ENCODE data around the gene GRB2. TPM values are rescaled to one million over a fixed set of nuclear protein-coding genes. Genes with fewer than 3 reads are reported as not detected.

Gene GRB2
- total and polyA plus RNA-seq, 10 of the 15 experiments (the other 5 are each of a cell fraction or from before 2014, with no cell fraction given) = 113 to 268 (median 158) TPM

- TF ChIP-seq JUNB (IDR thresholded peaks at IDR 0.05) = no peak
- no peak for TF ChIP-seq POLR2AphosphoS2 (IDR thresholded peaks at IDR 0.05; ENCODE audit: low read depth, low read length)
- no peak for TF ChIP-seq ZNF207 (IDR thresholded peaks at IDR 0.05; ENCODE audit: borderline replicate concordance)
- no peak for TF ChIP-seq NR2F1 (conservative IDR thresholded peaks at IDR 0.05)
- no peak for TF ChIP-seq KDM1A (IDR thresholded peaks at IDR 0.05; ENCODE audit: borderline replicate concordance)
Measured at GRCh38 chr17:75356260-75356937, 49.1 kb downstream of the GRB2 start (continued).

GRCh38 chr17:75353176-75353575, 52.3 kb downstream of the GRB2 start:
- Histone ChIP-seq H3K27ac (ENCODE audit: control insufficient read depth, insufficient read depth) (no peak overlapping the region), H3K79me2 (ENCODE audit: control insufficient read depth, insufficient read depth, low read length) (peaks cover 88% of the 10 kb centered on the region), H2AFZ (ENCODE audit: control insufficient read depth, low read depth, low read length) (no peak overlapping the region), H4K20me1 (ENCODE audit: control insufficient read depth, insufficient read depth) (peaks cover 5% of the 10 kb centered on the region; the same call in 1 of the 2 replicates), H3K27me3 (replicated peaks in 1 of 2; ENCODE audit: control insufficient read depth in 2 of 2, insufficient read depth in 2 of 2, low read length in 1 of 2) (no peaks in the 10 kb centered on the region), H3K36me3 (ENCODE audit: control insufficient read depth in 2 of 2, insufficient read depth in 2 of 2, low read length in 1 of 2) (peaks cover 2 to 9% of the 10 kb centered on the region in 2 experiments), H3K9ac (ENCODE audit: control insufficient read depth, insufficient read depth, low read length) (no peak overlapping the region), H3K4me3 (no peak overlapping the region), H3K9me3 (replicated peaks; ENCODE audit: control insufficient read depth, insufficient read depth, low read length) (peaks cover 3% of the 10 kb centered on the region; the same call in 2 of the 3 replicates), H3K4me1 (ENCODE audit: control insufficient read depth, insufficient read depth, low read length) (peaks cover 35% of the 10 kb centered on the region), H3K4me2 (ENCODE audit: control insufficient read depth, insufficient read depth) (no peak overlapping the region)
- FAIRE-seq (no peak), DNase-seq (ENCODE audit: low read depth, low spot score) (no peak), ATAC-seq (no peak)
- ChIA-PET CTCF (interaction anchor here (0.6 to 1.7 kb wide), 4 partner anchors 11 to 457 kb away, joined by 3 to 7 read pairs (median 4); no protein-coding TSS in a partner anchor), RAD21 (ENCODE audit: unreplicated experiment) (interaction anchor here (1.0 to 1.8 kb wide), 3 partner anchors 27 to 56 kb away, joined by 3 to 5 read pairs (median 4); no protein-coding TSS in a partner anchor), SMC1A (ENCODE audit: uncharacterized antibody, unreplicated experiment) (interaction anchor here (10.6 kb wide), 1 partner anchor 12 kb away, joined by 125 read pairs; no protein-coding TSS in a partner anchor), POLR2A (interaction anchor here (0.6 to 0.9 kb wide), 2 partner anchors 26 to 412 kb away, joined by 3 read pairs; partner anchors contain the start of gene GALK1)
- WGBS (ENCODE audit: insufficient coverage, insufficient replicate concordance, low lambda C conversion rate, missing lambda C conversion rate) = 68% methylated on average over 7 of the region's 8 CpGs
- intact Hi-C loops (cut with micrococcal nuclease; ENCODE audit: unreplicated experiment) = no loop called here
- in situ Hi-C loops (cut with MboI) = no loop called here
- BruUV-seq (replicated peaks) = no TSS peak
- no peak for TF ChIP-seq ATF7 (IDR thresholded peaks at IDR 0.05; ENCODE audit: low read depth)
- TF ChIP-seq E2F4 (IDR thresholded peaks at IDR 0.05; ENCODE audit: low read depth, low read length) = no peak
- TF ChIP-seq ETV6 (conservative IDR thresholded peaks at IDR 0.05 in 1 of 2, IDR thresholded peaks at IDR 0.05 in 1 of 2; ENCODE audit: borderline replicate concordance in 1 of 2, low read depth in 1 of 2) = no peak
- no peak for TF ChIP-seq BACH1 (IDR thresholded peaks at IDR 0.05; ENCODE audit: borderline replicate concordance)
- no peak for TF ChIP-seq ASH2L (IDR thresholded peaks at IDR 0.05; ENCODE audit: borderline replicate concordance, low read depth)
- TF ChIP-seq ATF3 (IDR thresholded peaks at IDR 0.05; ENCODE audit: borderline replicate concordance, extremely low read depth, low read depth, low read length) = no peak
- TF ChIP-seq TCF3 (IDR thresholded peaks at IDR 0.05; ENCODE audit: borderline replicate concordance, insufficient read depth, low read depth, low read length) = no peak
- TF ChIP-seq IRF5 (IDR thresholded peaks at IDR 0.05; ENCODE audit: borderline replicate concordance) = no peak
- TF ChIP-seq NKRF (conservative IDR thresholded peaks at IDR 0.05) = no peak
- TF ChIP-seq EZH2 (IDR thresholded peaks at IDR 0.05; ENCODE audit: borderline replicate concordance, control insufficient read depth, low read depth, low read length) = no peak
- TF ChIP-seq ZNF207 (IDR thresholded peaks at IDR 0.05; ENCODE audit: borderline replicate concordance) = no peak
- TF ChIP-seq YBX1 (IDR thresholded peaks at IDR 0.05) = no peak
- TF ChIP-seq SIN3A (IDR thresholded peaks at IDR 0.05; ENCODE audit: low read depth, low read length) = no peak
- no peak for TF ChIP-seq PML (IDR thresholded peaks at IDR 0.05; ENCODE audit: low read length)

Measured in GM12878 (cell line).